Measurements from ENCODE around the gene ATG5.

The ATG5 gene

GRCh38 chr6:106215608-106216007 lies 110.0 kb downstream of the ATG5 start:
- no peak for DNase-seq

DNA sequence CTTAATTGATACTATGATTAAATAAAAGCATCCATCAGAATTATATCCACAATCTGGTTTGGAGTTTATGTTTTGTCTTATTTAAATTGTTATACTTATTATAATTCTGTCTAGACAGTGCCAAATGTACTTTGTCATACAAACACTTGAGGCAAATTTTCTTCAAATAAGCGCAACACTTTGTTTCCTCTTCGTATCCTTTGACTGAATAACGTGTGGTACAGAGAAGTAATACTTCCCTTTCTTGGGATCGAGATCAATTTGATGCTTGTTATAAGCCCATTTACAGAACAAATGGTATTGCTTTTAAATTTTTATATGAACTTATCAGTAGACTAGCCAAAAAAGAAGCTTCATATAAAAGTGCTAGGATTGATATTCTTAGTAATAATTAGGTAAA lies 111.0 kb downstream of the ATG5 start:
- no peak for DNase-seq

DNA sequence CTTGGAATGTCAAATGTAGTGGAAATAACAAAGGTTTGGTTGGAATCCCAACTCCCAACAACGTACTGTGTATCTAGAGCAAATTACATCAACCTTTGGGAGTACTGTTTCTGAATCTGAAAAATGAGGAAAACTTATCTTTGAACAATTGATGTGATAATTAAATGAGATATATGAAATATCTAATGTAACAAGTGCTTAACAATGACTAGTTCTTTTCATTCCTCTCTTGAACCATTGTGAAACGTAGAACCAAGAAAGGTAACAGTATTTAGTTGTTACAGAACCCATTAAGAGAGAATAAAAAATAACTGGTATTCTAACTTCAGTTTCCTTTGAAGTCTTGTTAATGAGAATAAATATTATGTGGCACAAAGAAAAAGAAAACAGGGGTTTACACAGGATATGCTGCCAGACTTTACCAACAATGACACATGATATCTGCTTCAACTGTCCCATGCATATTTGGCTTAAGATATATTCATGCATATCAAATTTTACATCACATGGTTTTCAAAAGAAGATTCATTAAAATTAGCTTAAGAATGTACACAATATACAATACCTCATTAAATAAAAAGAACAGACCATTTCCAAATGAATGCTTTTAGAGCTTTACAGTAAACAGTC lies 111.8 kb downstream of the ATG5 start:
- DNase-seq: no peak

DNA sequence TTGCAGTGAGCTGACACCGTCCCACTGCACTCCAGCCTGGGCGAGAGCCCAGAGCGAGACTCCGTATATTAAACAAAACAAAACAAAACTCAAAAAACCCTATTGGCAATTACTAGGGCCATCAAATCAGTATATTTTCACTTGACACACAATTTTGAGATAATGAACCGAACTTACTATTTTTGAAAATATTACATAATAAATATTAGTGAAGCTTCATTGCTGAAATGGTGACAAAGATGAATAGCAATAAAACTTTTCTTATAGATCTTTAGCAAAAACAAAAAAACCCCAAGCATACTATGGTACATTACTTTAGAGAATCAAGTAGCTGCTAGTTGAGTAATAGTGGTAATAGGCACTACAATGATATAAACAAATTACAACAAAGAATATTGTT lies 113.0 kb downstream of the ATG5 start:
- DNase-seq: no peak

DNA sequence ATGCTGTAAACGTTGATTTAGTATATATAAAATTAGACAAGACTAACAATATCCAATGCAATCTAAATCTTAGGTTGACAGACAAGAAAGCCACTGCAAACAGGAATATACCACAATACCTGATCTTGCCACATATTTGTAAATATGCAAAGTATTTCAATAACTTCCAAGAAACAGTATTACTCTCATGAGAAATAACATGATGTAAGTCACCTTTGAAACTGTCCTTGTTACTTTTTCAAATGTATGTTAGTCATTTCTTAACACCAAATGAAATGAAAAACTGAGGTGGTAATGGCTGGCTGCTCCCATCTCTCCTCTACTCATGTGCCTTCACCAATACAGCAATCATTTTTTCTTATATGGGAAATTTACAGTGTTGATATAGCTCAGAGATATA lies 118.7 kb downstream of the ATG5 start:
- no peak for DNase-seq

GRCh38 chr6:106204961-106205360 lies 120.6 kb downstream of the ATG5 start:
- no peak for DNase-seq

DNA sequence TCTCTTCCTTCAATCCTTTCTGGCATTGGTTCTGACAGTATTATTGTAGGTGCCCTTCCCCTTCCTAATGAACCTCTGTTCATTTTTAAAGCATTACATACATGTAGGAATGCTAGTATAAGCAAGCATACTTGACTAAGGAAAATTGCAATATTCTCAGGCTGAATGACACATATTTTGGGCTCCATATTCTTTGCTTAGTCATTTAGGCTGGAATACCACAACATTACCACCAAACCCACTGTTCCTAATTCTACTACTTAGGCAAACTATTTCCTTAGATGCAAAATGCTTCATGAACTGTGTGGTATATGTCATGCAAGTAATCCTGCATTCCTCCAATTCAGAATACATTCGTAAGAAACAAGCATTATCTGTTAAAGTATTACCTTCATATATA lies 125.6 kb downstream of the ATG5 start:
- DNase-seq: no peak

DNA sequence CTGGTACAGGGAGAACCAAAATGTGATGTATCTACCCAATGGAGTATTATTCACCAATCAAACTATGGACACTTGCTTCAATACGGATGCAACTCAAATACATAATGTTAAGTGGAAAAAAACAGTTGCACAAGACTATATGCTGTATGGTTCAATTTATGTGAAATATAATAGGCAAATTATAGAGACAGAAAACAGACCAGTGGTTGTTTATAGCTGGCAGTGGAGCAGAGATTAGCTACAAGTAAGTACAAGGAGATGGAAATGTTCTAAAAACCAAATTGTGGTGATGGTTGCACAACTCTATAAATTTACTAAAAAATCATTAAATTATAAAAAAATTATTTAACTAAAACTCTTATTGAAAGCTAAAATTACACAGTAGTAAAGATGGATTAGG lies 126.2 kb downstream of the ATG5 start:
- no peak for DNase-seq

GRCh38 chr6:106197441-106197840 lies 128.1 kb downstream of the ATG5 start:
- no peak for DNase-seq

DNA sequence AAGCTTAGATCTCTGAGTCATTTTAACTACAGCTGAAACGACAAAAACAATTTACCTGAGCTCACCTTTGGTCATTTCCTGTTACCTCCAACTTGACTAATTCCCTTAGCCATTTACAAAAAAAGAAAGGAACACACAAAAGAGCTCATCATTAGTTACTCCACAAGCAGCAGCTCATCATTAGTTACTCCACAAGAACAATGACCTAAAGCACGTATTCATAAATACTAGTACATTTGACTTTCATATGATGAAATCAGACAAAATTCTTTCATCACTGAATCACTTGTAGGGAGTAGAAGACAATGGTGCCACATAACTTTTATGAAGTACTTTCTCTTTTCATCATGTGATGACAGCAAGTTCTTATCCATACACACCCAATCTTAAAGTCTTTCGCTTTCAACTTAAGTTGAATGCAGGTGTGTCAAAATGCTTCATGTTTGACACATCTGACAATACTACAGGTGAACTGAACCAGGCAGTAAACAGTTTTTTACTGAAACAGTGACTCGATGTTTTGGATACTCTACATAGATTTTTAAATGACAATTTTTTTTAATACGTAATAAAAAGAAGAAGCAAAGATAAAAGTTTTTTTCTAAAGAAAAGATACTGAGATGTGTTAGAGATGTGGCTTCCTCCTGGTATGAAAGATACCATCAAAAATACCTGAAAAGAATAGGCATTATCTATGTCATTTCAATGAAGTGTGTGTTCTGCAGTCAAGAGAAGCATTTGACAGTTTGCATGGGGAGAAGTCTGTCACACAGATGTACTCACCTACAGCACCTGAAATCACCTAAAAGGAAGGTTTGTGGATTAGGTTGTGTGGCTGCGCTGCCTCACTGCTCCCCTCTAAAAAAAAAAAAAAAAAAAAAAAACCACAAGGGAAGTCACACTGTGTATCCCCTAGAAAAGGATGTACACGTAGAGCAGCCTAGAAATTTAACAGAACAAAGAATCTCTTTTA lies 130.3 kb downstream of the ATG5 start:
- no peak for DNase-seq

GRCh38 chr6:106192824-106193223 lies 132.7 kb downstream of the ATG5 start:
- no peak for DNase-seq

DNA sequence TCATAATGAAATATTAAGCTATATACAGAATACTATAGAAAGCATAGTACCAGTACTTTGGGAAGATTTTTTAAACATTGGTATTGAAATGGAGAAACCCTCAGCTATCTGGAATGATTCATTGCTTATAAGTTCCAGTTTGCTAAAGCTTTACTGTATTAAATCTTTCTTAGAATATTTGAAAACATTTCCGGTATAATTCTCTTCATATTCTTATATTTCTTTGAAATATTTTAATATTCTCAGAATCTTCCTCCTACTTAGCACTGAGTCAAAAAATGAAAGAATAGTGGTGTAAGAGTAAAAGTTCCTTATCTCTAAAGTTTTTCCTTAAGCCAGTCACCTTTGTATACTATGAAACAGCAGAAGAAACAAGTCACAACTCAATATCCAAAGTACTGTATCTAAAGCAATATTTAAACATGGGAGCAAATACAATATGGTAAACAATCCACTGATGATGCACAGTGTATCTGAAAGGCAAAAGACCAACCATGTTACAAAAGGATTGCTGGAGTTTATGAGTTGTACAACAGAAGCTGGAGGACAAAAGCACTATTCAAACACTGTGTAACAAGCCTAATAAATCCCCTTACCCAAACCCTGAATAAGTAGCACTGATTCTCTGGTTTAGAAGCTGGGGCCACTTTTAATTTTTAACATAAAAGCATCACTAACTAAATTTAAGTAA lies 137.3 kb downstream of the ATG5 start:
- DNase-seq: no peak

- DNase-seq: no peak
Observed at GRCh38 chr6:106187424-106187982, 138.1 kb downstream of the ATG5 start.

- DNase-seq: no peak
Observed at GRCh38 chr6:106186714-106187113, 138.8 kb downstream of the ATG5 start.

- no peak for DNase-seq
Observed at GRCh38 chr6:106186172-106186571, 139.4 kb downstream of the ATG5 start.

GRCh38 chr6:106185615-106186014 lies 139.9 kb downstream of the ATG5 start:
- DNase-seq: no peak

- DNase-seq: no peak
Observed at GRCh38 chr6:106184629-106185028, 140.9 kb downstream of the ATG5 start.

GRCh38 chr6:106183430-106183829 lies 142.1 kb downstream of the ATG5 start:
- DNase-seq: no peak

DNA sequence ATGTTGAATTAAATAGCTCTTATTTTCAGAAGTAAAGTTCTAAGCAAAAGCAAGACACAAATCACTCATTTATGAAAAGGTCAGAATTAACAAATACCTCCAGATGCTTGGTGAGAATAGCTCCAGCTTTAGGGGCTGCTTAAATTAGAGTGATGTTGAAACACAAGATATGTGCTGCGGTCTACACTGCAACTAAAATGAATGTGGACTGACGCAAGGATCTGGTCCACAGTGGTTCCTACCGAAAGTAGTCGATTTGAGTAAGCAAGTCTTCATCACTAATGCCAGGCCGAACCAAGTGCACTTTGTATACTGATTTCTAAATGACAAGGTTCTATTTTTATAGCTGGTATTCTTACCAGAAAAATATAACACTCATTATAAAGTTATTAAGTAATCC lies 143.1 kb downstream of the ATG5 start:
- DNase-seq: no peak

- no peak for DNase-seq
Observed at GRCh38 chr6:106181664-106182418, 143.7 kb downstream of the ATG5 start.

DNA sequence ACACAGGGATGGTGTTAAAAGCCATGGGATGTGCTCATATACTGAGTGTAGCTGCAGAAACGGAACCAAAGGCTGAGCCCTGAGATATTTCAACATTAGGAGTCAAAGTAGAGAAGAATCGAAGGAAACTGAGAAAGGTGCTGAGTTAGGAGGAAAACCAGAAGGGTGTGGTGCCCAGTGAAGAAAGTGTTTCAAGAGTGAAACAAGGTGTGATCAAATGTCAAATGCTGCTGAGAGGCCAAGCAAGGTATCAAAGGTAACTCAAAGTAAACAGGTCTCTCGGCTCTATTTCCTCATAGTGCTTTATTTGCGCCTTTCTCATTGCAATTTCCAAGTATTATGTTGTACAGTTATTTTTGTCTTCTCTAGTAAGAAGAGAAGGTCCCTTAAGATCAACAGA lies 145.4 kb downstream of the ATG5 start:
- no peak for DNase-seq

DNA sequence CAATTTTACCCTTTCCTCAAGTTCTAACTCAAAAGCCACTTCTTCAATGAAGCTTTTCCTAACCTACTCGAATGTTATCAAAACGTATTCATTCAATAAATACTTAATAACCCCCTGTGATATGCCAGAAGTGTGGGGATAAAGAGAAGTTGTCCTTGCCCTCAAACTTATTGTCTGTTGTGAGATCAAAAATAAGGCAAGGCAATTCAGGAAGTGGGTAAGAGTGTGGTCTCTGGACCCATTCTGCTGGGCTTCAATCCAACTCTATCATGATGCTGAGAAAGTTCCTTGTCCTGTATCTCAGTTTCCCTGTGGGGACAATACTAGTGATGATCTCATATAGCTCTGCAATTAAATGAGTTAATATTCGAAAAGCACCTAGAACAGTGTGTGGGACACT lies 146.7 kb downstream of the ATG5 start:
- DNase-seq: no peak

GRCh38 chr6:106177786-106178185 lies 147.8 kb downstream of the ATG5 start:
- no peak for DNase-seq
